IMR-90 (cell line): ENCODE measurements around the gene HAND2. TPM values are rescaled to one million over a fixed set of nuclear protein-coding genes. Genes with fewer than 3 reads are reported as not detected.

Source experiments
- ATAC-seq: fragments of 200-7000 bp; cut with Tn5 transposase; 2 replicates; pipeline ENCODE4 v1.9.1; 2020; ENCODE audit warnings: low read depth, mild to moderate bottlenecking, moderate library complexity
- BruUV-seq: library from RNA; stranded (reverse); fragments of 400-500 nt; replicated peaks from 2 replicates; lab custom pipeline; 2021; lab: Mats Ljungman, UMichigan
- CTCF ChIA-PET: fragments of 300-600 bp; formaldehyde crosslinking; extraction: SDS; loops from one replicate; lab custom pipeline; 2021; ENCODE audit warnings: antibody characterized with exemption; lab: Yijun Ruan, JAX
- POLR2A ChIA-PET: fragments of 300-600 bp; sonication (Branson Sonifier 250); formaldehyde crosslinking; loops from one replicate; lab custom pipeline; 2022; ENCODE audit warnings: antibody characterized with exemption; ENCODE audit not compliant: unreplicated experiment; lab: Charles Lee
- DNase-seq: peaks from one replicate; pipeline ENCODE4 v3.0.0; 2013
- H2AFZ ChIP-seq: replicated peaks from 2 replicates; pipeline ENCODE3; 2013; ENCODE audit warnings: low read length, mild to moderate bottlenecking; ENCODE audit not compliant: poor library complexity
- H2AK5ac ChIP-seq: 2 replicates; pipeline ENCODE4 v1.6.1; 2013; ENCODE audit warnings: low read depth, low read length, inconsistent platforms
- H2AK9ac ChIP-seq: replicated peaks from 2 replicates; pipeline ENCODE3; 2013; ENCODE audit warnings: mild to moderate bottlenecking, low read depth, low read length, moderate library complexity; ENCODE audit not compliant: poor library complexity
- H2BK120ac ChIP-seq: 2 replicates; pipeline ENCODE4 v1.6.1; 2013; ENCODE audit warnings: low read depth, low read length, inconsistent platforms
- H2BK15ac ChIP-seq: 3 replicates; pipeline ENCODE4 v1.6.1; 2013; ENCODE audit warnings: low read depth, low read length, inconsistent platforms
- H2BK20ac ChIP-seq: 2 replicates; pipeline ENCODE4 v1.6.1; 2013; ENCODE audit warnings: low read depth, mild to moderate bottlenecking, inconsistent platforms, low read length, moderate library complexity
- H2BK5ac ChIP-seq: 2 replicates; pipeline ENCODE4 v1.6.1; 2013; ENCODE audit warnings: mild to moderate bottlenecking, low read depth, low read length, inconsistent platforms; ENCODE audit not compliant: poor library complexity, severe bottlenecking
- H3K14ac ChIP-seq: replicated peaks from 2 replicates; pipeline ENCODE4 v1.6.1; 2013; ENCODE audit warnings: low read depth, low read length, inconsistent platforms
- H3K18ac ChIP-seq: 2 replicates; pipeline ENCODE4 v1.6.1; 2013; ENCODE audit warnings: low read depth, low read length, control low read depth
- H3K23ac ChIP-seq: 2 replicates; pipeline ENCODE4 v1.6.1; 2013; ENCODE audit warnings: low read depth, low read length, inconsistent platforms
- H3K27ac ChIP-seq: 2 replicates; pipeline ENCODE4 v1.5.1; 2013; ENCODE audit warnings: mild to moderate bottlenecking, control low read depth, low read length; ENCODE audit not compliant: insufficient read depth
- H3K27me3 ChIP-seq: 2 replicates; pipeline ENCODE4 v1.6.1; 2013; ENCODE audit warnings: low read length; ENCODE audit not compliant: control insufficient read depth, insufficient read depth
- H3K36me3 ChIP-seq: 2 replicates; pipeline ENCODE4 v1.6.1; 2013; ENCODE audit warnings: low read length, mixed read lengths; ENCODE audit not compliant: control insufficient read depth, insufficient read depth
- H3K4ac ChIP-seq: 2 replicates; pipeline ENCODE4 v1.6.1; 2013; ENCODE audit warnings: low read depth, low read length, inconsistent platforms
- H3K4me1 ChIP-seq: 2 replicates; pipeline ENCODE4 v1.6.1; 2013; ENCODE audit warnings: low read length, mixed read lengths; ENCODE audit not compliant: control insufficient read depth, insufficient read depth
- H3K4me2 ChIP-seq: 2 replicates; pipeline ENCODE4 v1.6.1; 2013; ENCODE audit warnings: low read depth, mild to moderate bottlenecking, control low read depth, low read length, moderate library complexity
- H3K4me3 ChIP-seq: 2 replicates; pipeline ENCODE4 v1.5.1; 2013; ENCODE audit warnings: low read depth, mild to moderate bottlenecking, control low read depth, low read length, moderate library complexity; ENCODE audit not compliant: insufficient read depth
- H3K56ac ChIP-seq: 2 replicates; pipeline ENCODE4 v1.6.1; 2013; ENCODE audit warnings: low read length, inconsistent platforms; ENCODE audit not compliant: insufficient read depth; ENCODE audit errors: extremely low read depth
- H3K79me1 ChIP-seq, 2 experiments: 2 replicates each; pipeline ENCODE4 v1.6.1; 2013; ENCODE audit warnings: low read length in 2 of 2, inconsistent platforms in 1 of 2, low read depth in 1 of 2
- H3K9ac ChIP-seq: 2 replicates; pipeline ENCODE4 v1.6.1; 2013; ENCODE audit warnings: low read depth, low read length, control low read depth
- H3K9me1 ChIP-seq: 2 replicates; pipeline ENCODE4 v1.6.1; 2013; ENCODE audit warnings: low read length, inconsistent platforms; ENCODE audit not compliant: insufficient read depth
- H3K9me3 ChIP-seq: 2 replicates; pipeline ENCODE4 v1.6.1; 2013; ENCODE audit warnings: low read length; ENCODE audit not compliant: control insufficient read depth, insufficient read depth
- H4K20me1 ChIP-seq: 2 replicates; pipeline ENCODE4 v1.6.1; 2013; ENCODE audit warnings: low read length, inconsistent platforms; ENCODE audit not compliant: insufficient read depth
- H4K5ac ChIP-seq: 2 replicates; pipeline ENCODE4 v1.6.1; 2013; ENCODE audit warnings: mild to moderate bottlenecking, low read depth, low read length, control low read depth
- H4K8ac ChIP-seq, 2 experiments: 2 replicates each; pipeline ENCODE4 v1.6.1; 2013; ENCODE audit warnings: low read depth in 2 of 2, low read length in 2 of 2, control low read depth in 1 of 2, inconsistent platforms in 1 of 2
- H4K91ac ChIP-seq: 2 replicates; pipeline ENCODE4 v1.6.1; 2013; ENCODE audit warnings: low read depth, low read length, inconsistent platforms; ENCODE audit not compliant: insufficient read depth
- BHLHE40 ChIP-seq: fragments of 150-350 bp; IDR thresholded peaks from 2 replicates; pipeline ENCODE4 v1.6.1; 2016; ENCODE audit warnings: mild to moderate bottlenecking, low read depth, low read length
- CEBPB ChIP-seq: IDR thresholded peaks from 2 replicates; pipeline ENCODE4 v1.6.1; 2012; ENCODE audit warnings: low read depth, low read length, improper control_type of control experiment
- CHD1 ChIP-seq: IDR thresholded peaks from 2 replicates; pipeline ENCODE4 v1.6.1; 2012; ENCODE audit warnings: low read depth, low read length, improper control_type of control experiment
- ELK1 ChIP-seq: fragments of 150-350 bp; IDR thresholded peaks from 2 replicates; pipeline ENCODE4 v1.6.1; 2016; ENCODE audit warnings: low read depth, mild to moderate bottlenecking, low read length, moderate library complexity, borderline replicate concordance
- MAFK ChIP-seq: IDR thresholded peaks from 2 replicates; pipeline ENCODE4 v1.6.1; 2012; ENCODE audit warnings: low read depth, low read length, improper control_type of control experiment
- MAZ ChIP-seq: IDR thresholded peaks from 2 replicates; pipeline ENCODE4 v1.6.1; 2012; ENCODE audit warnings: low read depth, mild to moderate bottlenecking, low read length, improper control_type of control experiment, moderate library complexity, borderline replicate concordance
- MXI1 ChIP-seq: IDR thresholded peaks from 2 replicates; pipeline ENCODE4 v1.6.1; 2012; ENCODE audit warnings: low read depth, mild to moderate bottlenecking, low read length, moderate library complexity, borderline replicate concordance
- NFE2L2 ChIP-seq: fragments of 150-350 bp; IDR thresholded peaks from 2 replicates; pipeline ENCODE4 v1.6.1; 2016; ENCODE audit warnings: low read depth, mild to moderate bottlenecking, low read length
- POLR2A ChIP-seq: IDR thresholded peaks from 2 replicates; pipeline ENCODE4 v1.6.1; 2012; ENCODE audit warnings: mild to moderate bottlenecking, low read depth, low read length
- RAD21 ChIP-seq: IDR thresholded peaks from 2 replicates; pipeline ENCODE4 v1.6.1; 2012; ENCODE audit warnings: low read length, improper control_type of control experiment
- RCOR1 ChIP-seq: IDR thresholded peaks from 2 replicates; pipeline ENCODE4 v1.6.1; 2012; ENCODE audit warnings: mild to moderate bottlenecking, low read length, improper control_type of control experiment; ENCODE audit not compliant: insufficient replicate concordance
- RFX5 ChIP-seq: IDR thresholded peaks from 2 replicates; pipeline ENCODE4 v1.8.0; 2012; ENCODE audit warnings: low read depth, mild to moderate bottlenecking, low read length, moderate library complexity
- SMC3 ChIP-seq: fragments of 150-350 bp; IDR thresholded peaks from 2 replicates; pipeline ENCODE4 v1.6.1; 2016; ENCODE audit warnings: low read depth, mild to moderate bottlenecking, antibody characterized with exemption, low read length, moderate library complexity
- whole genome bisulfite sequencing, 2 experiments: methylation state at CpG; one replicate each; pipeline versions ENCODE4 v1.1.5 to v1.1.7; 2013; ENCODE audit warnings: missing lambda C conversion rate in 2 of 2; ENCODE audit not compliant: insufficient read length in 1 of 2; ENCODE audit errors: extremely low coverage in 2 of 2; 5-methylcytosine and 5-hydroxymethylcytosine counted together
- dilution Hi-C: fragments of 300-500 bp; cut with HindIII; formaldehyde crosslinking; loops from one replicate; pipeline ENCODE4 v1.14.3; 2018; ENCODE audit warnings: low sequenced_read_pairs; ENCODE audit not compliant: unreplicated experiment
- in situ Hi-C: fragments of 300-500 bp; cut with MboI; formaldehyde crosslinking; loops from 3 replicates; pipeline ENCODE4 v1.14.3; 2019; ENCODE audit warnings: low sequenced_read_pairs, inconsistent platforms, mixed read lengths
- intact Hi-C: fragments of 100-400 bp; cut with micrococcal nuclease; formaldehyde crosslinking; loops from 2 replicates; pipeline ENCODE4 v1.10.0; 2022
- polyA plus RNA-seq, 3 experiments: library from polyadenylated mRNA; depleted of rRNA; stranded (reverse); fragments of >200 nt; gene quantifications; 2 replicates each; pipeline ENCODE4 v1.2.3, GENCODE V29; 2012; ENCODE audit warnings: low replicate concordance in 1 of 3
- total RNA-seq: library from RNA; depleted of rRNA; stranded (reverse); fragments of >200 nt; gene quantifications from 2 replicates; pipeline ENCODE4 v1.2.3, GENCODE V29; 2012

HAND2 gene
- total and polyA plus RNA-seq, 2 of the 4 experiments (the other 2 are of a cell fraction): 0.36 to 0.97 TPM

- H3K4ac ChIP-seq: no peak overlapping the region
- no peak for TF ChIP-seq RAD21
- TF ChIP-seq BHLHE40: no peak
- no peak for TF ChIP-seq CHD1
- TF ChIP-seq MAZ: no peak
- no peak for TF ChIP-seq SMC3
- TF ChIP-seq POLR2A: no peak
- no peak for TF ChIP-seq MXI1
- TF ChIP-seq CEBPB: no peak
- TF ChIP-seq ELK1: no peak
- no peak for TF ChIP-seq NFE2L2
- TF ChIP-seq RCOR1: no peak
- TF ChIP-seq RFX5: no peak
- no peak for TF ChIP-seq MAFK
- H3K27me3 ChIP-seq: peaks cover 13% of the 10 kb centered on the region
- intact Hi-C loops: loop anchor here (5.0 kb wide), 1 partner anchor 44 kb away; no protein-coding TSS in a partner anchor
- no peak overlapping the region for H2BK15ac ChIP-seq
- H3K9me3 ChIP-seq: no peaks in the 10 kb centered on the region
- H3K4me3 ChIP-seq: no peak overlapping the region
- H3K36me3 ChIP-seq: no peaks in the 10 kb centered on the region
- no peak overlapping the region for H2BK120ac ChIP-seq
- H2BK20ac ChIP-seq: no peak overlapping the region
- no peak overlapping the region for H2AK9ac ChIP-seq
- no peaks in the 10 kb centered on the region for H3K9me1 ChIP-seq
- H3K23ac ChIP-seq: no peak overlapping the region
- peak overlapping the region; percentile 35; the same call in 1 of the 2 replicates for H3K4me2 ChIP-seq
- dilution Hi-C loops: no loop called here
- DNase-seq: no peak
- WGBS, 2 experiments: no CpG with 5 or more reads among the region's 13 CpGs
- H3K79me1 ChIP-seq: no peaks in the 10 kb centered on the region
- H3K14ac ChIP-seq: no peak overlapping the region
- H3K27ac ChIP-seq: no peak overlapping the region
- H2AFZ ChIP-seq: no peak overlapping the region
- ATAC-seq: no peak
- H4K20me1 ChIP-seq: no peaks in the 10 kb centered on the region
- H3K9ac ChIP-seq: no peak overlapping the region
- no peaks in the 10 kb centered on the region for H3K4me1 ChIP-seq
- no peak overlapping the region for H4K8ac ChIP-seq
- ChIA-PET POLR2A (no interaction called here), CTCF (interaction anchor here (0.6 kb wide), 1 partner anchor 49 kb away, joined by 4 read pairs; no protein-coding TSS in a partner anchor)
- no peak overlapping the region for H4K91ac ChIP-seq
- BruUV-seq: no TSS peak
- in situ Hi-C loops: no loop called here
- no peak overlapping the region for H2AK5ac ChIP-seq
- H4K5ac ChIP-seq: no peak overlapping the region
- no peak overlapping the region for H3K18ac ChIP-seq
- no peak overlapping the region for H2BK5ac ChIP-seq
- no peak overlapping the region for H3K56ac ChIP-seq
These were observed 17.9 kb upstream of the HAND2 start for GRCh38 chr4:173547889-173548288.
